Activated T-cell treated with anti-CD3 and anti-CD28 coated beads, Interleukin-2, amount 50 U/mL, for 72 hours (primary cell): ENCODE results near the gene RAP1GAP2. TPM values are rescaled to one million over a fixed set of nuclear protein-coding genes. Genes with fewer than 3 reads are reported as not detected.

Experiments used
- ATAC-seq, 2 donors: fragments of 150-1000 bp; cut with Tn5 transposase; replicated peaks in 1 of 2; 2 replicates each; pipeline ENCODE4 v1.10.0; 2021; ENCODE audit warnings: moderate library complexity in 2 of 2, mild to moderate bottlenecking in 1 of 2
- DNase-seq, 2 donors: peaks; one replicate each; pipeline ENCODE4 v3.0.0; 2021 to 2022; ENCODE audit warnings: mixed read lengths in 1 of 2
- H3K27ac Mint-ChIP-seq: one replicate; pipeline ENCODE4 v1.8.0; 2022; ENCODE audit warnings: mild to moderate bottlenecking, moderate library complexity, mixed read lengths
- H3K27me3 Mint-ChIP-seq: one replicate; pipeline ENCODE4 v1.8.0; 2022; ENCODE audit warnings: low read depth, mixed read lengths
- H3K36me3 Mint-ChIP-seq, 2 donors: one replicate each; pipeline ENCODE4 v1.8.0; 2022; ENCODE audit warnings: mixed read lengths in 2 of 2, mild to moderate bottlenecking in 1 of 2; ENCODE audit not compliant: insufficient read depth in 2 of 2
- H3K4me1 Mint-ChIP-seq: one replicate; pipeline ENCODE4 v1.8.0; 2022; ENCODE audit warnings: low read depth, mixed read lengths
- H3K4me3 Mint-ChIP-seq, 2 donors: one replicate each; pipeline ENCODE4 v1.8.0; 2022; ENCODE audit warnings: mild to moderate bottlenecking in 2 of 2, mixed read lengths in 2 of 2, moderate library complexity in 2 of 2
- H3K9me3 Mint-ChIP-seq, 2 donors: one replicate each; pipeline ENCODE4 v1.8.0; 2022; ENCODE audit warnings: mixed read lengths in 2 of 2
- total RNA-seq, 2 donors: library from RNA; stranded (reverse); gene quantifications; one replicate each; pipeline ENCODE4 v1.2.3, GENCODE V29; 2022

Gene RAP1GAP2
- total RNA-seq, 2 donors from 2014 or later: 0.50 to 3.1 TPM

- H3K27ac Mint-ChIP-seq: no peak overlapping the region
Measured at GRCh38 chr17:2962729-2963128, 166.5 kb downstream of the RAP1GAP2 start.

GRCh38 chr17:2963332-2964027, 167.2 kb downstream of the RAP1GAP2 start:
- ATAC-seq (no peak), DNase-seq (no peak)
- Mint-ChIP-seq H3K9me3 (no peaks in the 10 kb centered on the region), H3K4me1 (no peaks in the 10 kb centered on the region), H3K27ac (no peak overlapping the region), H3K36me3 (no peaks in the 10 kb centered on the region), H3K4me3 (no peak overlapping the region), H3K27me3 (no peaks in the 10 kb centered on the region)

More at GRCh38 chr17:2962729-2963128, 166.5 kb downstream of the RAP1GAP2 start:
- H3K9me3 Mint-ChIP-seq: no peaks in the 10 kb centered on the region
- no peak overlapping the region for H3K4me3 Mint-ChIP-seq
- no peaks in the 10 kb centered on the region for H3K4me1 Mint-ChIP-seq
- DNase-seq (no peak), ATAC-seq (no peak)
- no peaks in the 10 kb centered on the region for H3K36me3 Mint-ChIP-seq
- H3K27me3 Mint-ChIP-seq: no peaks in the 10 kb centered on the region

- ATAC-seq (no peak), DNase-seq (no peak)
- Mint-ChIP-seq H3K4me1 (no peaks in the 10 kb centered on the region), H3K4me3 (no peak overlapping the region), H3K27me3 (no peaks in the 10 kb centered on the region), H3K27ac (no peak overlapping the region), H3K9me3 (no peaks in the 10 kb centered on the region), H3K36me3 (no peaks in the 10 kb centered on the region)
Measured at GRCh38 chr17:2964028-2964356, 167.8 kb downstream of the RAP1GAP2 start.

- Mint-ChIP-seq H3K27me3 (no peaks in the 10 kb centered on the region), H3K27ac (no peak overlapping the region), H3K4me3 (no peak overlapping the region), H3K36me3 (no peaks in the 10 kb centered on the region), H3K4me1 (no peaks in the 10 kb centered on the region), H3K9me3 (no peaks in the 10 kb centered on the region)
- no peak for ATAC-seq
- no peak for DNase-seq
Measured at GRCh38 chr17:2964370-2964769, 168.1 kb downstream of the RAP1GAP2 start.

- no peaks in the 10 kb centered on the region for H3K9me3 Mint-ChIP-seq
- H3K27me3 Mint-ChIP-seq: no peaks in the 10 kb centered on the region
- H3K4me1 Mint-ChIP-seq: no peaks in the 10 kb centered on the region
- H3K4me3 Mint-ChIP-seq: no peak overlapping the region
- H3K36me3 Mint-ChIP-seq: no peaks in the 10 kb centered on the region
- DNase-seq: no peak
- no peak overlapping the region for H3K27ac Mint-ChIP-seq
- no peak for ATAC-seq
Measured at GRCh38 chr17:2964831-2965230, 168.6 kb downstream of the RAP1GAP2 start.

GRCh38 chr17:2965621-2966595, 169.7 kb downstream of the RAP1GAP2 start:
- DNase-seq: no peak
- H3K27ac Mint-ChIP-seq: no peak overlapping the region
- no peaks in the 10 kb centered on the region for H3K4me1 Mint-ChIP-seq
- ATAC-seq: no peak
- H3K36me3 Mint-ChIP-seq: no peaks in the 10 kb centered on the region
- H3K27me3 Mint-ChIP-seq: no peaks in the 10 kb centered on the region
- no peaks in the 10 kb centered on the region for H3K9me3 Mint-ChIP-seq
- no peak overlapping the region for H3K4me3 Mint-ChIP-seq

GRCh38 chr17:2967515-2967914, 171.3 kb downstream of the RAP1GAP2 start:
- H3K27me3 Mint-ChIP-seq: no peaks in the 10 kb centered on the region
- no peaks in the 10 kb centered on the region for H3K36me3 Mint-ChIP-seq
- no peaks in the 10 kb centered on the region for H3K9me3 Mint-ChIP-seq
- no peak overlapping the region for H3K4me3 Mint-ChIP-seq
- H3K4me1 Mint-ChIP-seq: no peaks in the 10 kb centered on the region
- DNase-seq: no peak
- no peak overlapping the region for H3K27ac Mint-ChIP-seq
- ATAC-seq: no peak

DNA sequence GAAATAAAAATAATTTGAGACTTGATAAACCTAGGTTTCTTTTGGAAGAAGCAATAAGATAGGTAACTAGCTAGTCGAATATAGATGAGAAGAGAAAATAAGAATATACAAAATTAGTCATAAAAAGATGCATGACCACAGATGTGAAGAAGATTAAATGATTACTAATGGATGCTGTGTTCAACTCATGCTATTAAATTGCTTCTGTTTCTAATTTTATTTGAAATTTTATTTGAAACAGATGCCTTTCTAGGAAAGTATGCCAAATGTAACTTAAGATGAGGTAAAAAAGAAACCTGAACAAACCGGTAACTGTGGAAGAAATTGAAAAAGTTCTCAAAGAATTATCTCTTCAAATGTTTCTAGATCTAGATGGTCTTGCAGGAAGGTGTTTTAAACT, 175.6 kb downstream of the RAP1GAP2 start:
- Mint-ChIP-seq H3K4me1 (no peaks in the 10 kb centered on the region), H3K27me3 (no peaks in the 10 kb centered on the region), H3K36me3 (no peaks in the 10 kb centered on the region), H3K4me3 (no peak overlapping the region), H3K9me3 (no peaks in the 10 kb centered on the region), H3K27ac (no peak overlapping the region)
- DNase-seq (no peak), ATAC-seq (no peak)

DNA sequence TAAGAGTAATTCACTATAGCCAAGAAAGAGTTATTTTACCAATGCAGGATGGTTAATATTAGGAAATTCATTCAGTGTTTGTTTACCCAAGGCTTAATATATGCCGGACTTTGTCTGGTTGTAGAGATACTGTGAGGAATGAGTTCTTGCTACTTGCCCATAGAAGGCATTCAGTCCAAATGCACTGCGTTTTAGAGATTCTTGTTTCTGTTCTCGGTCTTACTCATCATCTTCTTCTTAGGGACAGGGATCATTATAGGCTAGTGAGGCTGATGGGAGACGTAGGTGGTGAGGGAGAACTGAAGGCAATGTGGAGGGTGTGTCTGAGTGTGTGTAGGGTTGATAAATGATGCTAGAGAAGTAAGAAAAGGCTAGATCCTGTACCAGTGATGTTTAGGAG, 176.5 kb downstream of the RAP1GAP2 start:
- no peaks in the 10 kb centered on the region for H3K36me3 Mint-ChIP-seq
- no peaks in the 10 kb centered on the region for H3K9me3 Mint-ChIP-seq
- no peak for ATAC-seq
- H3K4me3 Mint-ChIP-seq: no peak overlapping the region
- no peaks in the 10 kb centered on the region for H3K27me3 Mint-ChIP-seq
- no peak for DNase-seq
- H3K27ac Mint-ChIP-seq: no peak overlapping the region
- H3K4me1 Mint-ChIP-seq: no peaks in the 10 kb centered on the region

DNA sequence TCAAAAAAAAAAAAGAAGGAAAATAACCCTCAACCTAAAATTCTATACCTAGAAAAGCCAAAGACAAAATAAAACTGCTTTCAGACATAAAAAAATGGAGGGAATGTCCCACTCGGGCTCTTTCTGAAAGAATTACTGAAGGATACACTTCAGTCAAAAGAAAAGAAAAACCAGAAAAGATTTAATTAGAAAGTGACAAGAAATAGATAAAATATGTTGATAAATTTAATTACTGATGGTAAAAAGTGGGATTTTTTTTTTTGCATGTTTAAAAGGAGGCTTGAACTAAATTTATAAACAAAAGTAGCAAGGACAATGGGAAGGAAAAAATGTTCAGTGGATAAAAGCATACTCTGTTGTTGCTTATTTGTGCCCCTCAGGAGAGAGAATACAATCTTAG, 178.1 kb downstream of the RAP1GAP2 start:
- no peak for ATAC-seq
- H3K9me3 Mint-ChIP-seq: no peaks in the 10 kb centered on the region
- peak overlapping the region; percentile 11 for H3K27ac Mint-ChIP-seq
- H3K36me3 Mint-ChIP-seq: no peaks in the 10 kb centered on the region
- H3K27me3 Mint-ChIP-seq: no peaks in the 10 kb centered on the region
- no peak for DNase-seq
- no peaks in the 10 kb centered on the region for H3K4me1 Mint-ChIP-seq
- no peak overlapping the region for H3K4me3 Mint-ChIP-seq

DNA sequence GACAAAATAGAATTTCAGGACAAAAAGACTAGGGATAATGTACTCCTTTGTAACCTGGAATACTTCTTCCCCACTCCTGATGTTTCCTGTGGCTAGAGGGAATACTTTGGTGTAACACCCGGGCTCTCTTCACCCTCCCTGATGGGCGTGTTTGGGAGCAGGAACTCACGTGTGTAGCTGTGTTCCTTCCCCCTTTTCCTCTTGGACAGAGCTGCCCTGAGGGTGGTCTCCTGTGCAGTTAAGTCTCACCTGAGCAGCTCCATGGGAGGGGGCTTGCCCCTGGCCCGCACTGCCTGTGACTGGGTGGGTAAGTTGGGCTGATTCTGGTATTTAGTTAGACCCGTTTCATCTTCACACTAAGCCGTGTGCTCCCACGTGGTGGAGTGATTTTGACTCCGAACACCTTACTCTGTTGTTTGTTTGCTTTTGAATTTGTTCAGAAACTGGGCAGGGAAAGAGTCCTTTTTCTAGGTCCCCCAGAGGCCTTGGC, 179.3 kb downstream of the RAP1GAP2 start:
- H3K27me3 Mint-ChIP-seq: no peaks in the 10 kb centered on the region
- no peak for ATAC-seq
- DNase-seq: no peak
- no peak overlapping the region for H3K27ac Mint-ChIP-seq
- no peaks in the 10 kb centered on the region for H3K4me1 Mint-ChIP-seq
- no peaks in the 10 kb centered on the region for H3K9me3 Mint-ChIP-seq
- no peak overlapping the region for H3K4me3 Mint-ChIP-seq
- H3K36me3 Mint-ChIP-seq: no peaks in the 10 kb centered on the region

DNA sequence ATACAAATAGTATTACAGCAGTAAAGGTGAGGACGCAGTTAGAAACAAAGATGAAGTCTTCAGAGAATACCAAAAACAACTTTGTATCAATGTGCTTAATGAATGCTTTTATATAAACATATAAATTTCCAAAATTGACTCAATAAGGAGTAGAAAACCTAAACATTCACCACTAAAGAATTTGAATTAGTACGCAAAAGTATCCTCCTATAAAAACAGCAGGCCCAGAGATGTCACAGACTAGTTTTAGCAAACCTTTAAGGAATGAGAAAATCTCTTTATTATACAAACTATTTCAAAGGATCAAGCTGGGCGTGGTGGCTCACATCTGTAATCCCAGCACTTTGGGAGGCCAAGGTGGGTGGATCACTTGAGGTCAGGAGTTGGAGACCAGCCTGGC, 180.9 kb downstream of the RAP1GAP2 start:
- Mint-ChIP-seq H3K36me3 (no peaks in the 10 kb centered on the region), H3K4me3 (no peak overlapping the region), H3K27ac (no peak overlapping the region), H3K4me1 (no peaks in the 10 kb centered on the region), H3K9me3 (no peaks in the 10 kb centered on the region), H3K27me3 (no peaks in the 10 kb centered on the region)
- DNase-seq (no peak), ATAC-seq (no peak)

GRCh38 chr17:2978116-2978515, 181.9 kb downstream of the RAP1GAP2 start:
- Mint-ChIP-seq H3K27ac (no peak overlapping the region), H3K27me3 (no peaks in the 10 kb centered on the region), H3K4me1 (no peaks in the 10 kb centered on the region), H3K4me3 (no peak overlapping the region), H3K9me3 (no peaks in the 10 kb centered on the region), H3K36me3 (no peaks in the 10 kb centered on the region)
- ATAC-seq: no peak
- DNase-seq: no peak
